HG02571 (cell line): ENCODE data around the gene FBL.
"Not testable (repeated sequence)": the region's sequence is repeated elsewhere in the genome, so short reads cannot be mapped to it uniquely, and the experiment has no call there.

Experiments
- ATAC-seq: cut with Tn5 transposase; IDR thresholded peaks from one replicate; pipeline ENCODE4 v1.9.1; 2021; ENCODE audit warnings: mild to moderate bottlenecking, moderate library complexity; ENCODE audit not compliant: unreplicated experiment

FBL gene

GRCh38 chr19:39877488-39877887 is 31.3 kb upstream of the FBL start:
- not testable (repeated sequence) for ATAC-seq

GRCh38 chr19:39876486-39876885 is 30.3 kb upstream of the FBL start:
- not testable (repeated sequence) for ATAC-seq

DNA sequence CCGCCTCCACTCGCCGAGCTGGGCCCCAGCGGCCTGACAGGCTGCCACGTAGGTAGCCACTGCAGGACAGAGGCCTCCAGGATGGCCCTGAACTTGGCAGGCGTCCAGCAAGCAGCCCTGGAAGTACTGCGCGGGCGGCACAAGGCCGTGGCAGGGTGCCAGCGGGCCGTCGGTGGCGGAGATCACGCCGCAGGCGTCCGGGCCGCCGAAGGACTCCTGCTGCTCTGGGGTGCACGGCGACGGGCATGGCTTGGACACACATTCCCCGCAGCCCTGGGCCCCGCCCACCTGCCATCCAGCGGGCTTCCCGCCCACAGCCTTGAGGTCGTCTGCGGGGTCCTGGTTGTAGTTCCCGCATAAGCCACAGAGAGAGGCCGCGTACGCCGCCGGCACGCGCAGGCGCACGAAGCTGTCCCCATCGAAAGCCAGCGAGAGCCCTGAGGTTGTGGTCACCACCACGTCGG is 29.3 kb upstream of the FBL start:
- not testable (repeated sequence) for ATAC-seq

GRCh38 chr19:39874404-39874803 is 28.2 kb upstream of the FBL start:
- no peak for ATAC-seq

DNA sequence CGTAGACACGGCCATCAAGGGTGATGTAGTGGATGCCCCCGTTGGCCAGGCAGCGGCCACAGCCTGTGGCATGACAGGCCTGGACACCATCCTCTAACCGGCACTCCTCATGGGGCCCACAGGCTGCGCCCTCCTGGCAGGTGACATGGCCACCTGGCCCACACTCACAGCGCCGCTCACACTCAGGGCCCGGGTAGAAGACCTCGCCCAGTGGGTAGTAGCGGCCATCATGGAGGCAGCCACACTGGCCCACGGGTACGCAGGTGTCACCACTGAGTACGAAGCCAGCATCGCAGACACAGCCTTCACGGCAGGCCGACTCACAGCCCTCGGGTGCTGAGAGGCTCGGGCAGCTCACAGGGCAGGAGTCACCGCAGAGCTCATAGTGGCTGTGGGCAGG is 27.2 kb upstream of the FBL start:
- no peak for ATAC-seq

DNA sequence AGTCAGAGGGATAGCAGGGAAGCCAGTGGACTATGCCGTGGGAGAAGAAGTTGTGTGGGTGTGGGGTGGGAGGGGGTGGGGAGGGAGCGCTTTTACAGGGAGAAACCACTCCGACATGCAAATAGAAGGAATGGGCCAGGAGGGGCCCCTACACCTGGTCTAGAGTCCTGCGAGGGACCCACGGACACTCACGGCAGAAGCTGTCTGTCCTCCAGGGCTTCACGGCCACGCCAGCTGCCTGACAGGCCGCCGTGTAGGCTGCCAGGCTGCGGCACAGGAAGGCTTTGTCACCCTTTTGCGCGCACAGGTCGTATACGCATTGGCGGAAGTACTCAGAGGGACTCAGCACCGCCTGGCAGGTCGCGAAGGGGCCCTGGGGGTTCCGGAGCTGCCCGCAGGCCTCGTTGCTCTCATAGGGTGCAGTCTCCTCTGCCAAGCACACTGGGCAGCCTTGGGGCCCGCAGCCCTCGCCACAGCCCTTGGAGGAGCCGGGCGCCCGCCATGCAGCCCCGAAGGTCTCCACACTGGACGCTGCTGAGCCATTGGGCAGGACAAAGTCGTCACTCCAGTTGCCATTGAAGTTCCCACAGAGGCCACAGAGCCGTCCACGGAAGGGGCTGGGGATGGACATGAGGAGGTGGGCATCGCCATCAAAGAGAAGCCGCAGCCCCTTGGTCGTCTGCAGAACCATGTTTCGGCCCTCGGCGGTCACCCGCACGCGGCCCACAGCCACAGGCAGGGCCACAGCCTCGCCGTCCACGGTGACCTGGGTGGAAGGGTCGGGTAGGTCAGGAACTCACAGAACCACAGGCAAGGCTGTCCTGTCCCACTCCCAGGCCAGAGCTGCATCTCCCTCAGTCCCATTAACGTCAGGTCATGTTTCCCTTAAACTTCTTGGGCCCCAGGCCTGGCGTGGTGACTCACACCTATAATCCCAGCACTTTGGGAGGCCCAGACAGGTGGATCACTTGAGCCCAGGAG is 26.0 kb upstream of the FBL start:
- no peak for ATAC-seq

- ATAC-seq: no peak
Measured at GRCh38 chr19:39871362-39871761, 25.2 kb upstream of the FBL start.

DNA sequence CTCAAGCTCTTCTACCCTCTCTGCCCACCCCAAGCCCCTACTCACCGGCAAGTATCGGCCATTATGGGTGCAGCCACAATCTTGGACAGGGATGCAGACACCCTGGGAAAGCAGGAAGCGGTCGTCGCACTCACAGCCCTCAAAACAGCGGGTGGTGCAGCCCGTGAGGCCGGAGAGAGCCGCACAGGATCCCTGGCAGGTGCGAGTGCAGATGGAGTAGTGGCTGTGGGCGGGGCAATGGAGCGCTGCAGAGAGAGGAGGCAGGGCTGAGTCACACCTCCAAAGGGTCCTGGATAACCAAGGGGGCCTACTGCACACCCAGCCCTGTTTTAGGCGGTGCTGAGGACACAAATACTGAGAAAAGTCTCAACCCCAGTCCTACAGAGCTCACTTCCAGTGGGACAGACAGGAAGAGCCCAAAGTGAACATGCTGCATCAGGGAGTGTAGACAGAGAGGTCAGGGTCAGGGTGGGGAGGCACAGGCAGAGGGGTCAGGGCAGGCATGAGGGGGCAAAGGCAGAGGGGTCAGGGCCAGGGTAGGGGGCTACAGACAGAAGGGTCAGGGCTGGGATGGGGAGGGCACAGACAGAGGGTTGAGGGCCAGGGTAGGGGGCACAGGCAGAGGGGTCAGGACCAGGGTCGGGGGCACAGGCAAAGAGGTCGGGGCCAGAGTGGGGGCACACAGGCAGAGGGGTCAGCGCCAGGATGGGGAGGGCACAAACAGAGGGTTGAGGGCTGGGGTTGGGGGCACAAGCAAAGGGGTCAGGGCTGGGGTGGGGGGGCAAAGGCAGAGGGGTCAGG is 24.2 kb upstream of the FBL start:
- ATAC-seq: no peak

- ATAC-seq: no peak
Measured at GRCh38 chr19:39867952-39868351, 21.8 kb upstream of the FBL start.

- no peak for ATAC-seq
Measured at GRCh38 chr19:39867133-39867532, 21.0 kb upstream of the FBL start.

GRCh38 chr19:39865953-39866352 is 19.8 kb upstream of the FBL start:
- ATAC-seq: no peak

DNA sequence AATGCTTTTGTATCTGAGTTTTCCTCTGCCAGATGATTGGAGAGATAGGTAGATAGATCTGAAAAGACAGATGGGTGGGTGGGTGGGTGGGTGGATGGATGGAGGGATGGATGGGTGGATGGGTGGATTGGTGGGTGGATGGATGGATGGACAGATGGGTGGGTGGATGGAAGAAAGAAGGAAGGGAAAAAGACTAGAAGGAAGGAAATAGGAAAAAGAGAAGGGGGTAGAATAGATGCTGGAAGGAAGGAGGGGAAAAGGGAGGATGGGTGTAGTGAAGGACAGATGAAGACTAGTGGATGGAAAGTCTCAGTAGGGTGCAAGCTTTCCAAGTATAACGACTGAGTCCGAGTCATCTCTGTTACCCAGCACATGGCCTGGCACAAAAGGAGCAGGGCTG is 19.0 kb upstream of the FBL start:
- no peak for ATAC-seq

DNA sequence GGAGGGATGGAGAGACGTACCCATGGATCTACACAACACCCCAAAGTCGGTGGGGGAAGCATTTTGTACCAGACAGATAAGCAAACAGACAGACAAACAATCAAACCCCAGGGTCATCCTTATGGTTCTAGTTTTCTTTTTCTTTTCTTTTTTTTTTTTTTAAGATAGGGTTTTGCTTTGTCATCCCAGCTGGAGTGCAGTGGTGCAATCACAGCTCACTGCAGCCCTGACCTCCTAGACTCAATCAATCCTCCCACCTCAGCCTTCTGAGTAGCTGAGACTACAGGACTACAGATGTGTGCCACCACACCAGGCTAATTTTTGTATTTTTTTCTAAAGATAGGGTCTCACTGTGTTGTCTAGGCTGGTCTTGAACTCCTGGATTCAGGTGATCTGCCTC is 17.9 kb upstream of the FBL start:
- ATAC-seq: no peak

GRCh38 chr19:39858541-39858940 is 12.4 kb upstream of the FBL start:
- ATAC-seq: no peak

GRCh38 chr19:39852882-39853281 is 6.7 kb upstream of the FBL start:
- no peak for ATAC-seq

- ATAC-seq: no peak
Measured at GRCh38 chr19:39850892-39851291, 4.7 kb upstream of the FBL start.

GRCh38 chr19:39848392-39848791 is 2.2 kb upstream of the FBL start:
- no peak for ATAC-seq

DNA sequence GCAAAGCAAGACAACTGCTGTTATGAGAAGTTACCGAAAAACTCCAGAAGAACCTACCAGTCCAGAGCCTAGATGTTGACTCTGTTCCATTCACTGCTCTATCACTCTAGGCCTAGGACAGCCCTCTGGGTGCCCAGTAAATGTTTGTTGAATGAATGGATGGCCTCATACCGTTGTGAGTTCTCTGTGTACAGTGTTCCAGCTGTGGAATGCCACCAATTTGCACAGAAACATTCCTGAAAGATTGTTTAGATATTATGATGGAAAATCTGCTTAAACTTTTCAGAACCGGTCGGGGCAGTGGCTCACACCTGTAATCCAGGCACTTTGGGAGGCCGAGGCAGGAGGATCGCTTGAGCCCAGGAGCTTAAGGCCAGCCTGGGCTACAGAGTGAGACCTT is 1.3 kb upstream of the FBL start:
- ATAC-seq: no peak

DNA sequence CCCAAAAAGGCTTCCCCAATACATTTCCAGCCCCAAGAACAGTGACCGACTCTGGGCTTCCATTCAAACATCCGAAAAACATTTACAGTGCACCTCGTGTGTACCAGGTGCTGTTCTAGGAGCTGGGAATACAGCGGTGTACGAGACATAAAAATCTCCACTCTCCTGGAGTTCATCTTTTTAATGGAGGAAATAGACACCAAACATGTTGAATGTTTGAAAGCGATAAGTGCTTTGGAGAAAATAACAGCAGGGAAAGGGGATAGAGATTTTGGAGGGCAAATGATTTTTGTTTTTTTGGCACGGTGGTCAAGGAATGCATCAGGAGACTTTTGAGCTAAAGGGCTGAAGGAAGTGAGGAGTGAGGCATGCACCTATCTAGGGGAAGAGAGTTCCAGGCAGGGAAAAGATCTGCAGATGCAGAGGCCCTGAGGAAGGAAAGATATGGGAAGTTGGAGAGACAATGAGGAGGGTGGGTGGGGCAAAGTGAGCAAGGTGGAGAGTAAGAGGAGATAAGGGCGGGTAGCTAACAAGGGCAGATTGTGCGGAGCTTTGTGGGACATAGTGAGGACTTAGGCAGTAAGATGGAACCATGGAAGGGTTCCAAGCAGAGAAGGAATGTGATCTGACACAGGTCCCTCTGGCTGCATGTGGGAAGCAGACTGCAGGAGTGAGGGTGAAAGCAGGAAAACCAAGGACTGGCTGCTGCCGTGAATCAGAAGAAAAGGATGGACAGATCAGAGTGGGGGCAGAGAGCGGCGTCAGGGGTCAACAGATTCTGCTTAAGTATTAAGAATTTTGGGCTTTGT is 703 bp upstream of the FBL start:
- no peak for ATAC-seq

DNA sequence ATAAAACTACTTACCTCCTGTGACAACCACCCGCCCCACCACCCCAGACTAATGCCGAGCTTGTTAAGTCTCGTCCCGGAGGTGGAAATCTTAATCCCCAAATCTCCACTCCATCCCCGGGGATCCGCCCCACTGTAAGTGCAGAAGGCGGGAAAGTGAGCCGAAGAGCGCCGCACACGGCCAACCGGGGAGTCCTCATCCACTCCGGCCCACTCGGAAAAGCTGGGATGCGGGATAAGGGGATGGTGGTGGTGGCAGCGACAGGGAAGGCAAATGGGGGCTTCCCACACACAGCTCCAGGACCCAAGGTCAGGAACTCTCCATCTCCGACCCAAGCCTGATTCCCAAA is 621 bp downstream of the FBL start:
- ATAC-seq: no peak

- ATAC-seq: no peak
Measured at GRCh38 chr19:39845172-39845571, 1.0 kb downstream of the FBL start.
